Heart left ventricle (tissue), 16 donors: ENCODE results near the gene SLC25A28. TPM values are rescaled to one million over a fixed set of nuclear protein-coding genes. Genes with fewer than 3 reads are reported as not detected.

ENCODE experiments used
- ATAC-seq, 4 donors: fragments of 200-7000 bp; cut with Tn5 transposase; one replicate each; pipeline ENCODE4 v1.9.1; 2020 to 2022; ENCODE audit warnings: moderate library complexity in 4 of 4, mild to moderate bottlenecking in 3 of 4, moderate number of reproducible peaks in 1 of 4
- DNase-seq, 5 donors: peaks; one replicate each; pipeline ENCODE4 v3.0.0-alpha.2; 2020
- H3K27ac ChIP-seq, 12 donors: fragments of 200-600 bp; sonication (generic) in 4 of 12; one replicate each; pipeline versions ENCODE4 v1.5.0 to v1.8.0; 2016 to 2022; ENCODE audit warnings: mild to moderate bottlenecking in 2 of 12
- H3K27me3 ChIP-seq, 9 donors: fragments of 200-600 bp; sonication (generic) in 2 of 9; one replicate each; pipeline versions ENCODE4 v1.5.1 to v1.8.0; 2016 to 2022; ENCODE audit warnings: mild to moderate bottlenecking in 3 of 9
- H3K36me3 ChIP-seq, 9 donors: fragments of 200-600 bp; sonication (generic) in 2 of 9; one replicate each; pipeline versions ENCODE4 v1.5.0 to v1.8.0; 2018 to 2022; ENCODE audit warnings: mild to moderate bottlenecking in 2 of 9
- H3K4me1 ChIP-seq, 12 donors: fragments of 200-600 bp; sonication (generic) in 4 of 12; one replicate each; pipeline versions ENCODE4 v1.5.0 to v1.8.0; 2016 to 2022; ENCODE audit warnings: mild to moderate bottlenecking in 3 of 12
- H3K4me3 ChIP-seq, 12 donors: fragments of 200-600 bp; sonication (generic) in 4 of 12; one replicate each; pipeline versions ENCODE4 v1.5.0 to v1.8.0; 2017 to 2022; ENCODE audit warnings: mild to moderate bottlenecking in 9 of 12, moderate library complexity in 4 of 12
- H3K9me3 ChIP-seq, 12 donors: fragments of 200-600 bp; sonication (generic) in 4 of 12; one replicate each; pipeline versions ENCODE4 v1.5.0 to v1.8.0; 2016 to 2022; ENCODE audit warnings: mild to moderate bottlenecking in 1 of 12
- POLR2A ChIP-seq, 2 donors: fragments of 450-650 bp; IDR thresholded peaks; one replicate each; pipeline ENCODE4 v1.6.1; 2017; ENCODE audit warnings: antibody characterized with exemption in 2 of 2, mild to moderate bottlenecking in 2 of 2, moderate library complexity in 2 of 2
- WGBS, 4 donors: extraction: QIAGEN DNeasy Blood & Tissue Kit in 2 of 4; methylation state at CpG; one replicate each; pipeline versions ENCODE4 v1.1.5 to v1.1.7; 2013 to 2018; 5-methylcytosine and 5-hydroxymethylcytosine counted together
- intact Hi-C, 10 donors: fragments of 100-400 bp; cut with DNase I; formaldehyde crosslinking; loops; one replicate each; pipeline versions ENCODE4 v1.11.1 to v1.14.2; 2022
- long read RNA-seq, 3 donors: library from polyadenylated mRNA; unstranded; transcript quantifications; one replicate each; pipeline ENCODE4 v2.0.0, GENCODE V29; 2020 to 2021
- polyA plus RNA-seq, 2 donors: library from polyadenylated mRNA; stranded (reverse); fragments of 200-250 nt; gene quantifications; one replicate each; pipeline ENCODE4 v1.2.3, GENCODE V29; 2013
- total RNA-seq, 9 donors: library from RNA; depleted of rRNA in 2 of 9; stranded (reverse); fragments of >200 nt in 2 of 9; fragmentation: NEBNext Ultra II Directional in 3 of 9; extraction: Animal tissue kit (Norgen Biotek cat#: 25700) in 3 of 9; gene quantifications; one replicate each; pipeline versions ENCODE4 v1.1.0 to v1.2.4, GENCODE V29; 2016 to 2023
- TF ChIP-seq, protein P1 (sequence below), 12 donors: fragments of 200-600 bp; sonication (generic) in 4 of 12; IDR thresholded peaks; one replicate each; pipeline versions ENCODE4 v1.5.0 to v1.8.0; 2018 to 2022; ENCODE audit warnings: antibody characterized with exemption in 12 of 12, mild to moderate bottlenecking in 5 of 12
- donor health status: ischemic (EF 13 %, LVEDD 7.1; RV severe dilation, severe dysfunction).
- donor health status: healthy with polysubstance abuse.
- donor health status: DM: no; HTN: yes; CAD: no.
- donor health status: DM: no; HTN: no; CAD: no.
- donor health status: ischemic (EF 25% LVEDD 6.9; RV normal size, moderate dysfunction).
- donor health status: ischemic (EF 25% LVEDD 5.7; RV mildly dilated, moderate dysfunction).
- donor health status: healthy.
- donor health status: DM: yes; HTN: yes; CAD: no.
- donor health status: ischemic (EF 35%, LVEDD 5.7; RV mildly dilated, moderate dysfunction).
- donor health status: nonischemic (EF 11% LVEDD 7.7; RV severe dilation, severe dysfunction).
- donor health status: DM: yes; HTN: yes; CAD: no.
- donor health status: PGD.
- donor health status: ischemic (EF 29% LVEDD 5.4; RV normal size, mild dysfunction).
- donor health status: nonischemic (EF 23%, LVEDD 6.1; RV moderate dilation, normal function).

SLC25A28 gene, protein sequence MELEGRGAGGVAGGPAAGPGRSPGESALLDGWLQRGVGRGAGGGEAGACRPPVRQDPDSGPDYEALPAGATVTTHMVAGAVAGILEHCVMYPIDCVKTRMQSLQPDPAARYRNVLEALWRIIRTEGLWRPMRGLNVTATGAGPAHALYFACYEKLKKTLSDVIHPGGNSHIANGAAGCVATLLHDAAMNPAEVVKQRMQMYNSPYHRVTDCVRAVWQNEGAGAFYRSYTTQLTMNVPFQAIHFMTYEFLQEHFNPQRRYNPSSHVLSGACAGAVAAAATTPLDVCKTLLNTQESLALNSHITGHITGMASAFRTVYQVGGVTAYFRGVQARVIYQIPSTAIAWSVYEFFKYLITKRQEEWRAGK
- total RNA-seq (10 to 100 TPM; 15.3 to 43.3 (median 32.2) TPM), polyA plus RNA-seq (10 to 100 TPM; 34.7 to 56.3 TPM)
- long read RNA-seq, donor 1, transcript SLC25A28-201 (4 exons, 1,451 nt) = major isoform, 39 of 52 reads
- long read RNA-seq, donor 1, partial matches to known transcripts = 8 of 52 reads
- long read RNA-seq, donor 1, other reads (novel, unspliced or antisense) = 3 of 52 reads
- long read RNA-seq, donor 2, partial matches to known transcripts = 7 of 9 reads
- long read RNA-seq, donor 2, other reads (novel, unspliced or antisense) = 0 of 9 reads
- long read RNA-seq, donor 3, transcript SLC25A28-201 (4 exons, 1,451 nt) = major isoform, 39 of 55 reads
- long read RNA-seq, donor 3, partial matches to known transcripts = 7 of 55 reads
- long read RNA-seq, donor 3, other reads (novel, unspliced or antisense) = 9 of 55 reads

DNA sequence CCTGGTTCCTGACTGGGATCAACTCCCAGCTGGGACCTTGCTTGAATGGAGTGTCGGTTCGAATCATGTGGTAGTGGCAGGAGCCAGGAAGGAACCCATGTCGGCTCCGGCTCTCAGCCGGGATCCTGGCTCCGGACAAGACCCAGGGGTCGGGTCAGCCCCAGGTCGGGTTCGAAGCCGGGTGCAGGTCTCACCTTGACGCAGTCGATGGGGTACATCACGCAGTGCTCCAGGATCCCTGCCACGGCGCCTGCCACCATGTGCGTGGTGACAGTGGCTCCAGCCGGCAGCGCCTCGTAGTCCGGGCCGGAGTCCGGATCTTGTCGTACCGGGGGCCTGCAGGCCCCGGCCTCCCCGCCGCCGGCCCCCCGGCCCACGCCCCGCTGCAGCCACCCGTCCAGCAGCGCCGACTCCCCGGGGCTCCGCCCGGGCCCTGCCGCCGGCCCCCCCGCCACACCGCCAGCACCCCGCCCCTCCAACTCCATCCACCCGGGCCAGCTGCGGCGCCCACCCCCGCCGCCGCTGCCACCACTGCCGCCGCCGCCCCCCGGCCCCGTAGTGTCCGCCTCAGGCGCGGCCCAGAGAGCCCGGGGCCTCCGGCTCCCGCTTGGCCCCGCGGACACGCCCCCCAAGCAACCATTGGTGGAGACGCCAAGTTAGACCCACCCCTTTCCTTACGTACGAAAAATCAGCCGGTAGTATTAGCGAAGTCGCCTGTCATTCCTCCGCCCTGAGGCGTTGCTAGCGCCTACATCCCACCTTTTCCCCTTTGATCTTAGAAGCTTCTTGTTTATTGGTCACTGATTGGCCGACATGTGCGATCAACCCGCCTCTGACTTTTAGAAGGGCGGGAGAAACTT, at the start of gene SLC25A28:
Gene SLC25A28, minus strand, starts transcription at position 589 of the 860 bp plus-strand sequence. Its CDS starts 104 bp downstream, at position 485.
- peak within 1 kb of the TSS; percentile 91 to 100 (median 98) for H3K27ac ChIP-seq
- peaks cover 0 to 7% (median under 1%) of the 10 kb centered on the region in 9 donors for H3K36me3 ChIP-seq
- ATAC-seq (peak; percentile 89 to 96 (median 92)), DNase-seq (peak; percentile 93 to 97 (median 96))
- H3K9me3 ChIP-seq = no peaks in the 10 kb centered on the region
- WGBS, 4 donors = 0 to 1% (median 0%) methylated on average over 21 to 75 of the region's 75 CpGs
- H3K27me3 ChIP-seq = no peaks in the 10 kb centered on the region
- intact Hi-C loops = loop anchor here in 9 of 10 donors (1.0 to 10.0 kb wide), 9 partner anchors 37 to 1155 kb away; partner anchors contain the start of genes ENTPD7 (in 7 of the 9), COX15 (in 1 of the 9), CUTC (in 1 of the 9) and GOT1 (in 1 of the 9)
- no peak for TF ChIP-seq POLR2A (IDR thresholded peaks at IDR 0.05)
- TF ChIP-seq, protein P1, sequence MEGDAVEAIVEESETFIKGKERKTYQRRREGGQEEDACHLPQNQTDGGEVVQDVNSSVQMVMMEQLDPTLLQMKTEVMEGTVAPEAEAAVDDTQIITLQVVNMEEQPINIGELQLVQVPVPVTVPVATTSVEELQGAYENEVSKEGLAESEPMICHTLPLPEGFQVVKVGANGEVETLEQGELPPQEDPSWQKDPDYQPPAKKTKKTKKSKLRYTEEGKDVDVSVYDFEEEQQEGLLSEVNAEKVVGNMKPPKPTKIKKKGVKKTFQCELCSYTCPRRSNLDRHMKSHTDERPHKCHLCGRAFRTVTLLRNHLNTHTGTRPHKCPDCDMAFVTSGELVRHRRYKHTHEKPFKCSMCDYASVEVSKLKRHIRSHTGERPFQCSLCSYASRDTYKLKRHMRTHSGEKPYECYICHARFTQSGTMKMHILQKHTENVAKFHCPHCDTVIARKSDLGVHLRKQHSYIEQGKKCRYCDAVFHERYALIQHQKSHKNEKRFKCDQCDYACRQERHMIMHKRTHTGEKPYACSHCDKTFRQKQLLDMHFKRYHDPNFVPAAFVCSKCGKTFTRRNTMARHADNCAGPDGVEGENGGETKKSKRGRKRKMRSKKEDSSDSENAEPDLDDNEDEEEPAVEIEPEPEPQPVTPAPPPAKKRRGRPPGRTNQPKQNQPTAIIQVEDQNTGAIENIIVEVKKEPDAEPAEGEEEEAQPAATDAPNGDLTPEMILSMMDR (IDR thresholded peaks at IDR 0.05) = no peak
- H3K4me1 ChIP-seq = peaks cover 10 to 51% (median 38%) of the 10 kb centered on the region in 12 donors
- peak within 1 kb of the TSS; percentile 77 to 98 (median 92) for H3K4me3 ChIP-seq

DNA sequence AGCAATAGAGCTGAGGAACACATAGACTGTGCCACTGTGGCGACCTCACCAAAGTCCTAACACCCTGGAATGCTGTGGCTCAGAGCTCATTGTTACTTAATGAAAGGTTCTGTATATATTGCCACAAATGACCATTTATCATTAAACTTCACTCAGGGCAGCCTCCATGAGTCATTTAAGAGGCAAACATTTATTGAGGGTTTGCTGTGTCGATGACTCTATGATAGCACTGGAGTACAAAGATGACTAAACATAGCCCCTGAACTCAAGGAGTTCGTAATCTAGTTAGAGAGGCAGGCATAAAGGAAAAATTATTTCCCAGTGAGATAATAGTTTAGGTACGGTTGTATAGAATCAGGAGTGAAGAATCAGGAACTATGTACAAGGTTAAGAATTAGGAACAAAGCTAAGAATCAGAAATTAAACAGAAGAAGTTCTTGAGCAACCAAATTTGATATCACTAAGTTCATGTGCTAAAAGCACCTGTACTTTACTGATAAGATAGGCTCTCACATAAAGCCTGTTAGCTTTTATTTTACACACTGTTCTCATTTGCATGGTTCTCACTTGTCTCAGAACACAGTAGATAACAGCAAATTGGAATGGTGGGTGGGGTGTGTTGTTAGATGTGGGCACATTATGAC, 47.0 kb upstream of the SLC25A28 start:
- intact Hi-C loops = no loop called here
- Histone ChIP-seq H3K27ac (no peak overlapping the region), H3K4me1 (no peaks in the 10 kb centered on the region), H3K36me3 (peaks cover 0 to 64% (median 26%) of the 10 kb centered on the region in 9 donors), H3K9me3 (no peaks in the 10 kb centered on the region), H3K27me3 (no peaks in the 10 kb centered on the region), H3K4me3 (no peak overlapping the region)
- 79 to 88% (median 83%) methylated on average over 4 of the region's 4 CpGs for WGBS, 4 donors
- DNase-seq = no peak
- ATAC-seq = no peak
- TF ChIP-seq, protein P1 (IDR thresholded peaks at IDR 0.05) = no peak
- TF ChIP-seq POLR2A (IDR thresholded peaks at IDR 0.05) = no peak

DNA sequence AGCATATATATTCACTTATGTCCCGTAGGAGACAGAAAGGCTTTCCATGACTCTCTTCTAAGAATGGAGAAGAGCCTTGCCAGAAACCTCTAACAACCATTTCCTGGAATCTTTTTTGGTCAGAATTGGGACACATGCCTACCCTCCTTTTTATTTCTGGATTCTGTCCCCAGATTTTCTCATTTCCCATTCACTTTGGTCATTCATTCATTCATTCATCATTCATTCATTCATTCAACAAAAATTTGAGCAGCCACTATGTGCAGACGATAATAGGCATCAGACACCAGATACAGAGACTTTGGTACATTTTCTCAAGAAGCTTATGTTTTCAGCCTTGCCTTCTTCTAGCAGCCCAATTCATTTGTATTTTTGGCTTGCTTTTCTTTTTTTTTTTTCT, 45.1 kb upstream of the SLC25A28 start:
- Histone ChIP-seq H3K9me3 (no peaks in the 10 kb centered on the region), H3K4me1 (peaks cover 0 to 17% (median 7%) of the 10 kb centered on the region in 12 donors), H3K27ac (no peak overlapping the region), H3K4me3 (no peak overlapping the region), H3K27me3 (no peaks in the 10 kb centered on the region), H3K36me3 (peaks cover 0 to 57% (median 26%) of the 10 kb centered on the region in 9 donors)
- ATAC-seq = no peak
- 89 to 94% (median 94%) methylated on average over 2 of the region's 2 CpGs for WGBS, 4 donors
- TF ChIP-seq, protein P1 (IDR thresholded peaks at IDR 0.05) = no peak
- no peak for TF ChIP-seq POLR2A (IDR thresholded peaks at IDR 0.05)
- no peak for DNase-seq
- intact Hi-C loops = no loop called here
